Activated T-cell treated with anti-CD3 and anti-CD28 coated beads for 1 hour (primary cell): ENCODE data around the gene KIAA0232.
"Not testable (repeated sequence)": the region's sequence is repeated elsewhere in the genome, so short reads cannot be mapped to it uniquely, and the experiment has no call there.

Source experiments
- DNase-seq: peaks from one replicate; pipeline ENCODE4 v3.0.0-alpha.2; 2020; ENCODE audit warnings: low read depth

The KIAA0232 gene

GRCh38 chr4:6885953-6886557 is 103.5 kb downstream of the KIAA0232 start:
- DNase-seq, result no peak

DNA sequence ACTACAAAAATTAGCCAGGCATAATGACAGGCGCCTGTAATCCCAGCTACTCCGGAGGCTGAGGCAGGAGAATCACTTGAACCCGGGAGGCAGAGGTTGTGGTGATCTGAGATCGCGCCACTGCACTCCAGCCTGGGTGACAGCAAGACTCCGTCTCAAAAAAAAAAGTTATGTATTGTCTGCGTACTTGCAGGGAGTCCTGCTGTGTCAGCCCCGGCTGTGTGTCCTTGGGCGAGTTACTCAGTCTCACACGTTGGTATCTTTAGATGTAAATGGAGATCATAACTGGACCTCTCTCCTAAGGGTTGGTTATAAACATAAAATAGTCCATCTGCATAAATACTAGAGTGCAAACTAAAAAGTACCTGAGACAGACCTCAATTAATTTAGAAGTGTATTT is 104.4 kb downstream of the KIAA0232 start:
- no peak for DNase-seq

DNA sequence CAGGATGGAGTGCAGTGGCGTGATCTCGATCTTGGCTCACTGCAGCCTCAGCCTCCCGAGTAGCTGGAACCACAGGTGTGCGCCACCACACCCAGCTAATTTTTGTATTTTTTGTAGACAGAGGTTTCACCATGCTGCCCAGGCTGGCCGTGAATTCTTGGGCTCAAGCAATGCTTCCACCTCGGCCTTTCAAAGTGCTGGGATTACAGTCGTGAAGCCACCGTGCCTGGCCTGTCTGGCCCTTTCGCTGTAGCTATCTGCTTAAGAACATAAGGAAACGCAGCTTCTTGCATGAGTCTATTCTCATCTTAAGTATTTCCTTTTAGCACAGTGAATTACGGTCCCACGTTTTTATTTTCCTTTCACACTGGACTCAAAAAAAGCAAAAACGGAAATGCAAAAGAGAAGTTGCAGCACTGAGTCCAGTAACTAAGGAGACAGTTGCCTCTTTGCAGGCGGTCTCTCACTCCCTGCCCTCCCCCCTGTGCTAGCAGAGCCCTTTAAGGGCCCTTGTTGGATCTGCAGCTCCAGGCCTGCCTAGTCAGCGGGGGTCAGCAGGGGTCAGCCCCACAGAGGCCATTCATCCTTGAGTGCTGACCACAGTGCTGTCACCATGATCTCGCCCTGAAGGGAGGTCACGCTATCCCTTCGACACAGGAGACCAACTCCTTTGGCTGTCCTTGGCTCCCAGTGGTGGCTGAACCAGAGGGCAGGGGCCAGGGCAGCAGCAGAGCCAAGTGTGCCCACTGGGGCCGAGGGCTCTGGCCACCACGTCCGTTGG is 105.3 kb downstream of the KIAA0232 start:
- no peak for DNase-seq

DNA sequence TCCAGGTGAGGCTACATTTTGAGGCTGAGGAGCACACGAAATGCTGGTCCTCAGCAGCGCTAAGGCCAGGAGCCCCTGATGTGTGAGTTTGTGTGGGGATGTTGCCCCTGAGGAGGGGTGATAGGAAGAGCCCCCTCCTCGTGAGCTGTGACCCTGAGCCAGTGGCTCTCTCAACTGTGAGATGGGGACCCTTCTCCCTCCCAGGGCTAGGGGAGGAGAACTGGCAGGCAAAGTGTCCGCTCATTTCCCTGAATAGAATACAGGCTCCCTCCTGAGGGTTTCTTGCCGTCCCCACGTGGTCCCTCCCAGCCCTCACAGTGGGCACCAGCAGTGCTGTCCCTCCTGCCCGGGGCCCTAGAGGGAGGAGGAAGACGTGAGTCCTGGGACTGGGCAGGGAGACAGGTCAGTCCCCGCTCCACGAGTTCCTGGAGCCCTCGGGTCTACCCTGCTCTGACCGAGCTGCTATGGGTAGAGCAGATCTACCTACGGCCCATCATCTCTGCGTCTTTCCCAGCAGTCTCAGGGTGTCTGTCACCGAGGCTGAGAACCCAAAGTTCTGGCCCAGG is 106.1 kb downstream of the KIAA0232 start:
- DNase-seq, result no peak

DNA sequence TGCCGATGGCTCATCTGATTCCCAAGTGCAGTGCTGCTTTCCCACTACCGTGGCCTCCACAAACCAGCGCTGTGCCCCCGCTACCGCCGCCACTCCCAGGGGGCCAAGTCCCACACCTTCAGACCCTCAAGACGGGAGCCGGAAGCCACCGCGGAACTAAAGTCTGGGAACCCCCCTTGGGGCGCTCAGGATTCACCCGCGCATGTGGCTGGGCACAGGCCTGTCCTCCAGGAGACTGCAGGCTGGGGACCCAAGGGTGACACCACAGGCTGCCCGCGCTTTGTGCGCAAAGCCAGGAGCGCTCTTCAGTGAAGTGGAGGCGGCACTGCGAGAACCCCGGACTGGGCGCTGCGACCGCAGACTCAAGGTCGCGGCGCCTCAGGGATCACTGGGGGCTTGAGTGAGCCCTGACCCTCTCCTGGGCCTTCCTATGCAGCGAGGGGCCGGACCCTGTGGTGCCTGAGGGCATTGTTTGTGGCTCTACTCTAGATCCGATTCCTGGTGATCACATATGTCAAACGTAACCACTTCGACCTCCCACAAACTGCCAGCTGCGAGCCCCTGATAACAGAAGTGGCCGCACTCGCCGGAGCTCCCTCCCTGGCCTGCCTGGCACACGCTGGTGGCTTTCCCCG is 106.7 kb downstream of the KIAA0232 start:
- no peak for DNase-seq

GRCh38 chr4:6889736-6890324 is 107.3 kb downstream of the KIAA0232 start:
- no peak for DNase-seq

GRCh38 chr4:6890358-6890757 is 107.8 kb downstream of the KIAA0232 start:
- no peak for DNase-seq

GRCh38 chr4:6890971-6891370 is 108.4 kb downstream of the KIAA0232 start:
- not testable (repeated sequence) for DNase-seq

GRCh38 chr4:6891436-6892170 is 109.1 kb downstream of the KIAA0232 start:
- no peak for DNase-seq

- no peak for DNase-seq
Measured at GRCh38 chr4:6892190-6892908, 109.8 kb downstream of the KIAA0232 start.

DNA sequence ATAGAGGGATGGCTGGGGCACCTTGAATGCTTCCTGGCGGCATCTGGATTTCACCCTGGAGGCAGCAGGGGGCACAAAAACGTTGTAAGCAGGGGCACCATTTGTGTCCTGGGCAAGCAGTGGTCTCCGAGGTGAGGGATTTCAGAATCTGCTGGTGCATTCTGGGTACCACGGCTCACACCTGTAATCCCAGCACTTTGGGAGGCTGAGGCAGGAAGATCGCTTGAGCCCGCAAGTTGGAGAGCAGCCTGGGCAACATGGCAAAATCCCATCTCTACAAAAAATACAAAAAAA is 110.3 kb downstream of the KIAA0232 start:
- no peak for DNase-seq

DNA sequence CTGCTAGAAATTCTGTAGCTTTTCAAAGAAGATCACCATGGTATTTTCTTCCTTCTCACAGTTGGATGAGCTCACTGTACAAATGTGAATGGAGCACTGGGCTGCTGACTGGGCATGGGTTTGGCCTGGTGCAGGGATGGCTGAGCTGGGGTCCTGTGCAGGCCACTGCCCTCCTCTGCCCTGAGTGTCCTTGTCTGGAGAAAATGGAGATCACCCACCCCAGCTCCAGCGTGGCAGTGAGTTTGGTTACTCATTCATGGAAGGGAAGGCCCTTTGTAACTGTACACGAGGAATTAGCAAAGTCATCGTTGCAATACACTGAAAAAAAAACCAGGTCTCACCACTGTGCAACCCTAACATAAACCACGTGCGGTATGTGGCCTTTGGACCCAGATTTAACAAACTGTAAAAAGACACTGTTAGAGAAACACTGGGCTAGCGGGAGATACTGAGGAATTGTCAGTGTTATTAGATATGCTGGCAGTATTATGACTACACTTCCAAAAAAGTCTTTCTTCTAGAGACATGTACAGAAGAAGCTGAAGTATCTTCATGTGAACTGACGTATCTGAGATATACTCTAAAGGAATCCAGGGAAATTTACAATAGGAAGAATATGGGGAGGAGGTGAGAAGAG is 111.0 kb downstream of the KIAA0232 start:
- no peak for DNase-seq

GRCh38 chr4:6894086-6894478 is 111.6 kb downstream of the KIAA0232 start:
- no peak for DNase-seq

DNA sequence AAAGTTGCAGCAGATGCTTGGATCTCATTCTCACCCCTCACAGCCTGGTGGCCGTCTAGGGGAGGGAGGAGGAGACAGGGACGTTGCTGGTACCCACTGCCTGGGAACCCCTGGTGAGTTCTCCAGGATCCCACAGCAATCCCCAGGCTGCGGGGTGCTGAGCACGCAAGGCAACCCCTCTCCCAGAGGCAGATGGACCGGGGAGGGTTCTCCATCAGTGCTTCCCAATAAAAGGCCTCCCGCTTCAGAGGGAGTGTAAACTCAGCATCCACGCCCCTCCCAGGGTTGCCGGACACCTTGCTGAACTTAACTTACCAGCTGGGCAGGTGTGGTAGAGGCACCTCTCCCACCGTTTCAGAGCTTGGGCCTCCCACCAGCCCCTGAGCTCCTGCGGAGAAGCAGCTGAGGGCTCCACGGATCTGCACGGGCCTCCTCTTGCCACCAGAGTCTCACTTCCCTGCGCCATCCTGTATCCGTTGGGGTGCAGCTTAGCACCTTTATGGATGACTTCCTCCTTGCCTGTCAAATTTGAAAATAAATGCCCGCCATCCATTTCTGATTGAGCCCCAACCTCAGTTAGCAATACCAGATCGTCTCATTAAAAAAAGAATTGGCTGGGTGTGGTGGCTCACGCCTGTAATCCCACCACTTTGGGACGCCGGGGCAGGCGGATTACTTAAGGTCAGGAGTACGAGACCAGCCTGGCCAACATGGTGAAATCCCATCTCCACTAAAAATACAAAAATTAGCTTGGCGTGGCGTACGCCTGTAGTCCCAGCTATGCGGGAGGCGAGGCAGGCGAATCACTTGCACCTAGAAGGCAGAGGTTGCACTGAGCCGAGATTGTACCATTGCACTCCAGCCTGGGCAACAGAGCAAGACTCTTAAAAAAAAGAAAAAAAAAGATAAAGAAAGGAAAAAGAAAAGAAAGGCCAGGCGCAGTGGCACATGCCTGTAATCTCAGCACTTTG is 112.3 kb downstream of the KIAA0232 start:
- DNase-seq, result no peak

DNA sequence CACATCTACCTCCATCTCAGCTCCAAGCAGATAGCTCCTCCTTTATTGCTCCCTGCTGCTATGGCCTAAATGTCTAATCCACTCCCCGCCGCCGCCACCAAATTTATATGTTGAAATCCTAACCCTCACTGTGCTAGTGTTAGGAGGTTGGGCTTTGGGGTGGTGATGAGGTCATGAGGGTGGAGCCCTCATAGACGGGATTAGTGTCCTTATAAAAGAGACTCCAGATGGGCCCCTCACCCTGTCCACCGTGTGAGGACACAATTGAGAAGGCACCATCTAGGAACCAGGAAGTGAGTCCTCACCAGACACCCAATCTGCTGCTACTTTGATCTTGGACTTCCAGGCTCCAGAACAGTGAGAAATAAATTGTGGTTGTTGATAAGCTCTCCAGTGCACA is 113.5 kb downstream of the KIAA0232 start:
- DNase-seq, result no peak

DNA sequence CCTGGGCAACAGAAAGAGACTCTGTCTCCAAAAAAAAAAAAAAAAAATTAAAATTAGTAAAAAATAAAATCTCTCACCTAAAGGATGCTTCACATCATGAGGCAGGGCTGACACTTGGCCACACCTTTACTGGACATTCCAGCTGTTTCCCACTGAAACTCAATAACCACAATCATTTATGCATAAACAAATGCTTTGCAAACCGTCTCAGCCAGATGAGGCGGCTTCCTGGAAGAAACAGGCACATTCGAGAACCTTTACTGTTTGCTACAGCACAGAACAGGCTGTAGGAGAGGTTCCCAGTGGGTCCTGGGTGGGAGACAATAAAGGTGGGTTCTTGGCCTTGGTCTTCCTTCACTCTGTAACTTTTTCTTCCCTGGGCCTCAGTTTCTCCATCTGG is 116.2 kb downstream of the KIAA0232 start:
- no peak for DNase-seq

DNA sequence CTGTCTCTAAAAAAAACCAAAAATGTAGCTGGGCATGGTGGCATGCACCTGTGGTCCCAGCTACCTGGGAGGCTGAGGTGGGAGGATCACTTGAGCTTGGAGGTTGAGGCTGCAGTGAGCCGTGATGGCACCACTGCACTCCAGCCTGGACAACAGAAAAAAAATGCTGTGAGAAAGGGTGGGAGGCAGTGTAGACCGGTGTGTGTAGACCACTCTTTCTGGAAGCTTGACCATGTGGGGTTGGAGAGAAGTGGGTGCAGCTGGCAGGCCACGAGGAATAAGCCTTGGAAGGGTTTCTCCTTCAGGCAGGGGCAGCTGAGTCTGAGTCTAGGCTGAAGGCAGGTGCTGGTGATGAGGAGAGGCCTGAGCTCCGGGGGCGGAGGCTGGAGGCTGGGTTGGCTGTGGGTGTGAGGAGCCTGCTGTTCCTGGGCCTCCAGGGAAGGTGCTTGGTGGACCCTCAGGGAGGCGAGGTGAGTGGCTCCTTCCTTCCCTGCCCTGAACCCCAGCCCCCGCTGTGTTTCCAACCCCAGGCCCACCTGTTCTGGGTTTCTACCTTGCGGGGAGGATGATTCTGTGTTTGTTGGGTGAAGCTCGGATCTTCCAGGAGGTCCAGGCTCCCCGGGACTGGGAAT is 117.8 kb downstream of the KIAA0232 start:
- DNase-seq, result no peak

DNA sequence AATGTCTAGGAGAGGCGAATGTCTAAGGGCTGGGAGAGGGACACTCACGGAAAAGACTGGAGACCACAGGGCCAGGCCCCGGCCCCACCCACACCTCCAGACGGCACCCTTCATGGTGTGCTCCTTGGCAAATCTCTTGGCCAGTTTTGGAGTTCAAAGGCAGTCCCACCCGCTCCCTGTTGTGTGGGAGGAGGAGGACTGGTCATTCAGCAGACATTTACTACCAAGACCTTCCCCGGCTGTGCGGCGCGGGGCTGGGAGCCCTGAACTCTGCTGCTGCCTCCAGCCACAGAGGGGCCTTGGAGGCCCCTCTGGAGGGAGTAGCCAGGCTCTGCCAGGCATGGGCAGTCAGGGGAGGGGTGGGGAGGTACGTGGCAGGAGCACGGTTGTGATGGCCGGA is 118.4 kb downstream of the KIAA0232 start:
- DNase-seq, result no peak

DNA sequence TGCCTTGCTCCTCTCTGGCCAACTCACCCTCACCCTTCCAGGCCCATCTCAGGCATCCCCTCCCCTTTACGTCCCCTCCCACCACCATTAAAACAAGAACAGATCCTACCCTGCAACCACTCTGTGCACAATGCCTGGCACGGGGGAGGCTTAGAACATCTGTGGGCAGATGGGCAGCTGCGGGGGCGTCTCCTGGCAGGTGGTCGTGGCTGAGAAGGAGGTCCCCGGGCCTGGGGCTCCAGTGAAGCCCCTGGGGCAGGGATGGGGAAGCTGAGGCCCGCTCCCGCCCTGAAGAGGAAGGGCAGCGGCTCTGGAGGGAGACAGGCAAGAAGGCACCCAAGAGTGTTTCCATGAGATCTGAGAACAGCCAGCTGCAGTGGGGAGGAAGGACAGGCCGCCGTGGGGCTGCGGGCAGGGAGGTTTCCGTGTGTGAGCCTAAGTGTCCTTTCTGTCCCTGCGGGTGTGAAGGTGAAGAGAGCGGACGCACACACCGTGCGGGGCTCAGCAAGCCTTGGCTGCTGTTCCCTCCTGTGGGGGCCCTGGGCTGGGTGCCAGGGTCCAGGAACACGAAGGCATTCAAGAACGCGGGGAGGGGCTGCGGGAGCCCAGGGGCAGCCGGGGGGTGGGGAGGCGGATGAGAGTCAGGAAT is 119.3 kb downstream of the KIAA0232 start:
- DNase-seq, result no peak
